Fibroblast of skin of scalp (primary cell): ENCODE data around the gene PDGFA.

ENCODE experiments used
- DNase-seq: peaks from one replicate; pipeline ENCODE4 v3.0.0-alpha.2; 2013

Gene PDGFA

DNA sequence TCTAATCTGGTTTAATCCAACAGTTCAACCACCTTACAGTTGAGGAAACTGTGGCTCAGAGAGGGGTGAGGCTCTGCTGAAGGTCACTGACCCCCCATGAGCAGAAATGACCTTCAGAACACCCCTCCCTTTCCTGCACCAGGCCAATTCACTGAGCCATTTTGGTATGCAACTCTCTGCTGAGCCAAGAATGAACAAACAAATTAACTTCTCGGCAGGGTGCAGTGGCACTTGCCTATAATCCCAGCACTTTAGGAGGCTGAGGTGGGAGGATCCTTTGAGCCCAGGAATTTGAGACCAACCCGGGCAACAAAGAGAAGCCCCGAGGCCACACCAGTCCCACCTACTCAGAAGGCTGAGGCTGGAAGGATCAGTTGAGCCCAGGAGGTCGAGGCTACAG lies 29.8 kb downstream of the PDGFA start:
- no peak for DNase-seq

DNA sequence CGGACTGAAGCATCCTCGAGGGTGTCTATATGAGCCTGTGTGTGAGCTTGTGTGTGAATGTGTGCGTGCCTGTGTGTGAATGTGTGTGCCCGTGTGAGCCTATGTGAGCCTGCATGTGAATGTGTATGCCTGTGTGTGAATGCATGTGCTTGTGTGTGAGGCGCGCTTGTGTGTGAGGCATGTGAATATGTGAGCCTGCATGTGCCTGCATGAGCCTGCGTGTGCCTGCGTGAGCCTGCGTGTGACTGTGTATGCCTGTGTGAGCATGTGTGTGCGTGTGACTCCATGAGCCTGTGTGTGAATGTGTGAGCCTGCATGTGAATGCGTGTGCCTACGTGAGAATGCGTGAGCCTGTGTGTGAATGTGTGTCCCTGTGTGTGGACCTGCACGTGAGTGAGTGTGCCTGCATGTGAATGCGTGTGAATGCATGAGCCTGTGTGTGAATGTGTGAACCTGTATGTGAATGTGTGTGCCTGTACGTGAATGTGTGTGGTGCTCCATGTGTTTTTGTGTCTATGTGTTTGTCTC lies 33.4 kb downstream of the PDGFA start:
- DNase-seq: no peak

DNA sequence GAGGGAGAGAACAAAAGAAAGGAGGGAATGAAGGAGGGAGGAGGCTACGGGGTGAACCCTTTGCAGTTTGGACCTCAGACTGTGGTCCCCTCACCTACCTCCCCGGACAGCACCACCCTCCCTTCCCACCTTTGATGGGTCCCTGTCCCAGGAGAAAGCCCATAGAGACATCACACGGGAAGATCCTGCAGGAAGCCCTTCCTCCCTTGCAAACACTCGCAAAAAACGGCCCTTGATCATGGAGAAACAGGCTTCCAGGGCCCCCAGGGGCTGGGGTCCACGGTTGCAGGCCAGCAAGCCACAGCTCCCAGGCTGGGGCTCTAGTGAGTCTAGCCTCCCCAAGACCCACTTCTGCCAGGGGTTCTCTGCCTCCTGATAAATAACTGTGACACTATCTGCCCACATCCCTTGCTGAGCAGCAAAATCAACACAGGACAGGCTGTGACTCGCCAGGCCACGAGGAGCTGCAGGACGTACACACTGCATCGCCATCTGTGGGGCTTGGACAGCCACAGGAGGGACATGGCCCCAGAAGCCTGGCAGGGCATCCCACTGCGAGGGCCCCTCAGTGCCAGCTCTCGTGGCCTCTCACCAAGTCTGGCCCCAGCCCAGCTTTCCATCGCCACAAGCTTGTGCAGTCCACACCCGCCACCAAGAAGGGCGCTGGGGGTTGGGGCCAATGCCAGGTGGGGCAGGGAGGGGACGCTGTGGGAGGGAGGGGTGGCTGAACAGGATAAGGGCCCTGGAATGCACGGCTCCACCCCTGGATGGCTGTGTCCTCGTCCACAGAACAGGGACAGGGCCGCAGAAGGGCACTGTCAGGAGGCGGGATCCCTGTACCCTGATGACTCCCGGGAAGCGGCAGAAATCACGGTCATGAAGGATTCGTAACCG lies 34.2 kb downstream of the PDGFA start:
- DNase-seq: no peak

DNA sequence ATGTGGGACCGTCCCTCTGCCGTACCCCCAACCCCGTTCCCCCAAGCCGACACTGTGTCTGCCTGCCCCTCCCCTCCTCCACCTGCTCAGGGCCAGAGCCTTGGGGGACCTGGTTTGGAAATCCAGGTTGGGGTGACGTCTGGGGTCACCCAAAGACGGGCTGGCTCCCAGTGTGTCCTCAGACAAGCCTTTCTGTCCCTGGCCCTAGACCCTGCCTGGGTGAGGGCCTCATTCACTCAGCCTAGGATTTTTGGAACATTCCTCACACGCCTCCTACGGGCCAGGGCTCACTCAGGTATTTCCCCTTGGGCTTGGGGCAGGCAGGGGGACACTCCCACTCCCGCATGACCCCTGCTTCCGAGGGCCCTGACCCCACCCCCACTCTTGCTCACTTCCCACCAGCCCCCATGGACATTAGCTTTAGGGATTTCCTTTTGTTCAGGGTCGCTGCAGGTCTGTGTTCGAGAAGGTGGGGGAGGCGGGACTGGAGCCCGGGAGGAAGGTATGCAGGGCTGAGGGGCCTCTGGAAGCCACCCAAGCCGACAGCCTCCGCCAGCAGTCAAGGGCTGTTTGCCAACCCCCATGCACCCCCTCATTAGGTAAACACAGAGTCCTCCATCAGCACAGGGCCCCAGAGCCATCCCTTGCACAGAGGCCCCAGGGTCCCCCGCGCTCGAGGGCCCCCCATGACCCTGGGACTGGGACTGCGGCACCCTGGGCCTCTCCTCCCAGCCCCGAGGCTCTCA lies 35.1 kb downstream of the PDGFA start:
- DNase-seq: no peak

DNA sequence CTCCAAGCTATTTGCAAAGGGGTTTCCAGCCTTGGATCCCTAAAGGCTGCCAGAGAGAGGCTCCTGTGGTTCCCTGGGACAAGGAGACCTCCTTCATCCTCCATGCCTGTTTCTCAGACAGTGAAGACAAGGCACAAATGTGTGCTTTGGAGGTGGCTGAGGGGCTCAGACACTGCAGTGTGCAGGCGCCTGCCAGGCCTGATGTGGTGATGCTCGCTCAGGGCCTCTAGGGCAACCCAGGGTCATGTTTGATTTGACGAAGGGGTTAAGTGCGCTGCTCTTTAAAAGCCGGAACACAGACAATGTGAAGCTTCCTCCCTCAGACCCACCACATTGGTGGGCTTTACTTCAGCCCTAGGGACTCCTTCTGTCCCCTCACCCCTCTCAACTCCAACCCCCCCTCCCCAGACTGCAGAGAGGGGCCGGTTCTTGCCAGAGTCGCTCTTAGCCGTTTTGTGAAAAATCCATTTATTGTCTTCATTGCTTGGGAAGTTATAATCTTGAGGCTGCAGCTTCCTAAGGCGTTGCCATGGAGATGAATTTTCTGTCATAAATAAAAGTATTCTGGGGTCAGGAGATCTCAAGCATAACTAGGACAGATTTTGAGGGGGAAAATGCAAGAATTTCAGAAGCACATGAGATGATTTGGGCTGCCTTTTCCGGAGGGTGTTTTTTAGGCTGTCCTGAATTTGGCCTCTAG lies 35.8 kb downstream of the PDGFA start:
- DNase-seq: no peak

DNA sequence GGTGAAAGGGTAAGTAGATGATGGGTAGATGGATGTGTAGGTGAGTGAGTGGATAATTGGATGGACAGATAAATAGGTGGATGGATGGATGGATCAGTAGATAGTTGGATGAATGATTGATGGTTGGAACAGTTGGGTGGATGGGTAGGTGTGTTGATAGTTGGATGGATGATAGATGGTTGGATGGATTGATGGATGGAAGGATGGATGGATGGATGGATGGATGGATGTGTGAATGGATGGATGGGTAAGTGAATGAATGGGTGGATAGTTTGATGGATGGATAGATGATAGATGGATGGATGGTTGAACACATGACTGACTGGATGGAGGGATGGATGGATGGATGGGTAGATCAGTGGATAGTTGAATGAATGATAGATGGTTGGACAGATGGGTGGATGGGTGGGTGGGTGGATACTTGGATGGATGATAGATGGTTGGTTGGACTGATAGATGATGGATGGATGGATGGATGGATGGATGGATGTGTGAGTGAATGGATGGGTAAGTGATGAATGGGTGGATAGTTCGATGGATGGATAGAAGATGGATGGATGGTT lies 37.0 kb downstream of the PDGFA start:
- DNase-seq: no peak

DNA sequence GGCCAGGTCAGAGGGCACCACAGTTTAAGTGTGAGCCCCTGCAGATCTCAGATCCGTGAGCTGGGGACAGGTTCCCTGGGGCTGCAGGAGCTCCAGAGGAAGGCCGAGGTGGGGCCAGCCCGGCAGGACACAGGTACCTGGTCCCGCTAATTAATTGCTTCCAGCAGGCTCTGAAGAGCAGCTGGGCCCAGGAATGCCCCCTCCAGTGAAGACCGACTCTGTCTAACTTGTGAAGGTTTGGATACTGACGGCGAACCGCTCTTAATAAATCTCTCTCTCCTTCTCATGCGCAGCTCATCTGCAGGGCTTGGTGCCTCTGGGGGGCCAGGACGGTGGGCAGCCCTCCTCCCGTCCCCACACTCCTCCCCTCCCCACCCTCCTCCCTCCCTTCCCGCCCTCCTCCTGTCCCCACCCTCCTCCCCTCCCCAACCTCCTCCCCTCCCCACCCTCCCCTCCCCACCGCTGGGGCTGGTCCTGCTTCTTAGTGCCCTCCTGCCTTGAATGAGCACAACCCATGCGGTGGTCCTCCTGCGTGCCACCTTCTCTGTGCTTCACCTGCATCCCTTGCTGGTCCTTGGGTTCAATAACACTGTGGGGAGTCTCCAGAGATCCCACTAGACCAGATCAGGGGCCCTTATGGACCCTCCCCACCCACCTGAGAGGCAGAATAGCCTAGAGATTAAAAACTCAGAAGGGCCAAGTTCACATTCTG lies 38.3 kb downstream of the PDGFA start:
- DNase-seq: no peak

DNA sequence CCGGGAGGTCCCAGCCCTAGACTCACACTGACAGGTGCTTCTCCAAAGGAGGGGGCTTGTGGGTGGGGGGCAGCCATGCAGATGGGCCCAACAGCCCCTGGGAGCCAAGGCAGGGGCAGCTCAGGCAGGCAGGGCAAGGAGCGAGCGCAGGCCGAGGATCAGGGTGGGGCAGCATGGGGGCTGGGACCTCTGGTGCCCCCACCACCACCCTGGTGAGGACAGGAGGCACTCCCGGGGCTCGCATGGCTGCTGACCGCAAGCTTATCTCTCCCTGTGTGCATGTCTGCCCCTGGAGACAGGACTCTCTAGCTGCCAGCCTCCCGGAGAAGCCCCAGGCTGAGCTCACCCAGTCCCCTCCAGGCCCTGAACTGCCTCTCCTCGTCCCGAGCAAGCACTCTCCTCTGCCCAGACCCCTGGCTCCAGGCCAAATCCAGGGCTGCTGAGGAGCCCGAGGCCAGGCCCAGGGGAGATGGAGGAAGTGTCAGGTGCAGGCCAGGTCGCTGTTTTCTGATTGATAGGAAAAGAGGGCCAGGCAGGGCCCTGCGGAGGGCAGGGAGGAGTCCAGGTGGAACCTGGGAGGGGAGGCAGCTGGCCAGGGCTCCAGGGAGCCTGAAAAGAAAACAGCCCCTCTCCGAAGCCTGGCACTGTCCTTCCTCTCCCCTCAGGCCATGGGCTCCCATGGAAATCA lies 39.0 kb downstream of the PDGFA start:
- DNase-seq: no peak

DNA sequence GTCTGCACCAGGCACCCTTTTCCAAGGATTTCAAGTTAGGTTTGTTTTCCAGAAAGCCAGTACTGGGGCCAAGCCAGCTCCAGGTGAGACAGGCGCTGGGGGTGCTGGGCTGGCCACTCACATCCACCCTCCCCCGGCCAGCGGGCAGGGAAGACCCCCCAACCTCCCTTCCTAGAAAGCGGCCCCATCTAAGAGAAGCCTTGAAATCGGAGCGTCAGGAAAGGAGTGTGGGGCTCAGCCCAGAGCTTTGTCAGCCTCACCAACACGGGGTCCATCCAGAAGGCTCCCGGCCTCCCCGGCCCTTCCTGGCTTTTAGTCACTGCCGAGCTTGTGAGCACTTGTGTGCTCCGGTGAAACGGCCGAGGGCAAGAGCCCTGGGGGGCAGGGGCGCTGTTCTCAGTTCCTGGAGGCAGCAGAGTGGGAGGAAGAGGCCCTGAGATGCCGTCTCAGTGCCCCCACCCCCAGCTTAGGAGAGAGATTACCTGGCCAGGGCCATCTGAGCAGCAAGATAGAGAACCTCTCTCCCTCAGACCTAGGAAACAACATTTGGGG lies 39.6 kb downstream of the PDGFA start:
- DNase-seq: no peak

DNA sequence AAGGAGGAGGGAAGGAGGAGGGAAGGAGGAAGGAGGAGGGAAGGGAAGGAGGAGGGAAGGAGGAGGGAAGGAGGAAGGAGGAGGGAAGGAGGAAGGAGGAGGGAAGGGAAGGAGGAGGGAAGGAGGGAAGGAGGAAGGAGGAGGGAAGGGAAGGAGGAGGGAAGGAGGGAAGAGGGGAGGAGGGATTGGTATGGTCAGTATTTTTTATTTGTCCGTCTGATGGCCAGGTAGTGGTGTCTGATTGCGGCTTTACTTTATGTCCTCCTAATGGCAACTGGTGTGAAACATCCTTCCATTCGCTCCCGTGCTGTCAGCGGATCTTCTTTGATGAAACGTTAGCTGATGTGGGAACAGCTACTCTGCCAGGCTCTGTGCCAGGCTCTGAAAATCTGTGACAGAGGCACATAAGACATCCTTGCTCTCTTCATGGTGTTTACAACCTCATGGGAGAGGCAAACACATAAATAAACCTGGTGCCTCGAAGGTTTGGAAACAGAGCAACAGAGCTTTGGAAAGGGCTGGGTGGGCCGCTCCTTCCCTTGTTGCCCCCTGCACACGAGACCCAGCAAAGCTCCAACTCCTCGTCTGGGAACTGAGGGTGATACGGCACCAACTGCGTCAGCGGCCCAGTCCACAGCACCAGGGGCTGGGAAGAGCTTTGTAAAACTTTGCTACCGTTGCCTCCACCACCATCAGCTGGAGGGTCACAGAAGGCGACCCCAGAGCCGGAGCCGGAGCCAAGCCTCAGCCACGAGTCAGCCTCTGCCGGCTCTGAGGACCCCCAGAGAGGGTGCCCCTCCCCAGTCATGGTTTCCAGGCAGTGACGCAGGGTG lies 40.3 kb downstream of the PDGFA start:
- no peak for DNase-seq

DNA sequence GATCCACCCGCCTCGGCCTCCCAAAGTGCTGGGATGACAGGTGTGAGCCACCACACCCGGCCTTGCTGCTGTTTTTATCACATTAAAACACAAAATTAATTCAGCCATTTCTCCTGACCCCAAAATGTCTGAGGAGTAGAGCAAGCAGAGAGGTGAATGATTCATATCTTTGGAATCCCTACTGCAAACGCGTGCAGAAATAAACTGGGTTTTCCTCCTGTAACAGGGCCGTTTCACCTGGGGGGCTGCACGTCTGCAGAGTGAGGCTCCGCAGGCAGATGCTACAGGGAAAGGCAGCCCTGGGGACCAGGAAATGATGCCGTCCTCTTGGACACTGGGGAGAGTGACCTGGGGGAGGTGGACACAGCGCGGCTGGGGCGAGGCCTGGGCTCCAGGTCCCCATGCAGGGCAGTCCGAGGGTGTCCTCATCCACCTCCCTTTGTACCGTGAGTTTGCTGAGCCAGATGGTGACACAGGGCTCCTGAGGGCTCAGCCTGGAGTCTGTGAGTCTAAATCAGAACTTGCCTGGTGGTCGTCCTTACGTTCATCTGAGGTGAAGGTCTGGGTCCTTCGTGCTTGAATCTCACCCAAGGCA lies 41.9 kb downstream of the PDGFA start:
- DNase-seq: no peak

DNA sequence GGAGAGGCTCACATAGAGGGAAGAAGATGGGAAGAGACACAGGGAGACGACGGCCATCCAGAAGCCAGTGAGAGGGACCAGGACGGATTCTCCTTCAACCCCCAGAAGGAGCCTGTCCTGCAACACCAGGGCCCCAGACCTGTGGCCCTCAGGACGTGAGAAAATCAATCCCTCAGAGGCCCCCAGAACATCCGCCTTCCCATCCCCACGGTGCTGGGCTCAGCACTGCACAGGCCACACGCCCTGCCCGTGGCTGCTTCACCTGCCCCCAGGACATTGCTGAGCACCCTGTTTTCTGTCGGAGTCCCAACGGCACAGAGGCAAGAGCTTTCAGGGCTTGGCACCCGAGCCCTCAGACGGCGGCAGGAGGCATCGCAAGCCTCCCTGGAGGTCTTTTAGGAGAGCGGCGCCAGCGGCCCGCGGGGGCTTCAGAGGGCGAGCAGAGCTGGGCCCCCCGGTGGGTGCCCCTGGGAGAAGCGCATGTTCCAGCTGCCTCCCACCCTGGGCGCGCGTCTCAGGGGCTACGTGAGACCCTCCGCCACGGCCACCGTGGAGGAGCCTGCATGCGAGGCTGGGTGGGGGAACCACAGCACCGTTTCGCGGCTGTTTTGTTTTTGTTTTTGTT lies 42.8 kb downstream of the PDGFA start:
- DNase-seq: no peak

DNA sequence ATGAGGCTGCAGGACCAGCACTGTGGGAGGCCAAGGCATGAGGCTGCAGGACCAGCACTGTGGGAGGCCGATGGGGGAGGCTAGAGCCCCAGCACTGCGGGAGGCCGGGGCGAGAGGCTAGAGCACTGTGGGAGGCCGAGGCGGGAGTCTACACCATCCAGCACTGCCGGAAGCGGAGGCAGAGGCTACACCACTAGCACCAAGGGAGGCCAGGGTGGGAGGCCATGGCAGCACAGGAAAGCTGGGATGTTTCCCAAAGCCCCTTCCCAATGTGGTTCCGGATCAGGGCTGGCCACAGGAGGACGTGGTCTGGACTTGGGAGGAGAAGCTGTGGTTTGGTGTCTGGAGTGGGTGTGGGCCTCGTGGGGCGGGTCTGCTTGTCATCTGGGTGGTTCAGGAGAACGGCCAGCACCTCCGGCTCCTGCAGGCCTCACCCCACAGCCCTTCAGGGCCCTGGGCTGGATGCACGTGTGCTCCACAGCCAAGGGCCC lies 43.6 kb downstream of the PDGFA start:
- DNase-seq: no peak

DNA sequence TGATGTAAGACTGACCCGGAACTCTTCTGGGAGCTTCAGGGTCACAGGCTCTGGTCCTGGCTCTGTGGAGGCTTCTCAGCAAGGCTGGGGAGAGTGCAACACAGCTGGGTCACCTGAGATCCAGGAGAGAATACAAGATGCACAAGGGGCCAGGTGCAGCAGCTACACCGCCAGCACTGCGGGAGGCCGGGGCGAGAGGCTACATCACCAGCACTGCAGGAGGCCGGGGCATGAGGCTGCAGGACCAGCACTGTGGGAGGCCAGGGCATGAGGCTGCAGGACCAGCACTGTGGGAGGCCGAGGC lies 44.3 kb downstream of the PDGFA start:
- DNase-seq: no peak

DNA sequence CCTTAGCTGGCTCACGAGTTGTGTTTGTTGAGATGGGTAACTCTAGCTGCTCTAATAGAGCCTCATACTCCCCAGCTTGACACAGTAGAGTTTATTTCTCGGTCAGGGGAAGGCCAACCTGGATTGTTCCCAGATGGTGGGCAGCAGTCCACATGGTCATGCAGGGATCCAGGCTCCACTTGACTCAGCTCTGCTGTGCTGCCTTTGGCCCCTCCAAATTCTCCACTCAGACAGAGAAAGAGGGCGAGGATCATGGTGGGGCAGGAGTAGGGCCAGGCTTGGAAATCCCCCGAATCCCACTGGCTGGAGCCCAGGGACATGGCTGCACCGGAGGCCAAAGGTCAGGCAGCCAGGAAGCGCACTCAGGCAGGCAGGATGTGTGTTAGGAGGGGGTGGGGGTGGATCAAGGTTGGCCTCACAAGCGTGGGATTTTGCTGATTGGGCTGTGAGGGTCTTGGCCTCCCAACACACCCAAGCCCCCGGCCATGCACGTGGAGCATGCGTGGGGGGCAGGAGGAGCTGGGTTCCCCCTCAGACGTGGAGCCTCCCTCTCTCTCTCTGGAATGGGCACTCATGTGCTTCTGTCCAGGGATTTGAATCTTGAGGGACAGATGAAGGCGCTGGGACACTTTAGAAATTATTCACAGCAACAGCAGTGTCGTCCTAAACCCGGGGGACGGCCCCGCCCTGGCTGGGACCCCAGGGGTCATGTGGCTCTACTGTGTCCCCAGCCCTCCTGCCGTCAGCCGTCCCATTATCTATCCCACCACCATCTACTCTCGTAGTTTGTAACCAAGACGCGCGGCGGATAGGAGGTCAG lies 44.8 kb downstream of the PDGFA start:
- no peak for DNase-seq

DNA sequence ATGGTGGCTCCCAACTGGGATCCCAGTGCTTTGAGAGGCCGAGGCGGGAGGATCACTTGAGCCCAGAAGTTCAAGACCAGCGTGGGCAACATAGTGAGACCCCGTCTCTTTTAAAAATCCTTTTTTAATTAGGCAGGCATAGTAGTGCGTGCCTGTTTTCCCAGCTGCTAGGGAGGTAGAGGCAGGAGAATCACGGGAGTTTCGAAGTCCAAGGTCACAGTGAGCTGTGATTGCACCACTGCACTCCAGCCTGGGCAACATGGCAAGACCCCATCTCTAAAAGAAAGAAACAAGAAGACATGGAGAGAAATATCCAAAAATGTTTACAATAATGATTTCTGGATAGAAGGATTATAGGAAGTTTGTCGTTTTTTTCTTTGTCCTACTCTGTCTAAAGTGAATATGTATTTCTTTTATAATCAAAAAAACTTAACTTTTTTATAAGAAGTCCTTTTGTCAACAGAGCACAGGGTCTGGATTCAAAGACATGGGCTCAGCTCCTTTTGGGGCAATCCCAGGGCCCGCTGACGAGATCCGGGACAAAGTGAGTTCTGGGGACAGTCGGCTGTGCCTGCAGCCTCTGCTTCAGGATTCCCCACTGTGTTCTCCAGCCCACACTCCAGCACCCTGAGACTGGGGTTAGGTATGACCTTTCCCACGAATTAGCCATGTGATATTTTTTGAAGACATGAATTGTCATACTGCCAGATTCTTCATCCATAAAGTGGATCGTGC lies 45.6 kb downstream of the PDGFA start:
- no peak for DNase-seq

DNA sequence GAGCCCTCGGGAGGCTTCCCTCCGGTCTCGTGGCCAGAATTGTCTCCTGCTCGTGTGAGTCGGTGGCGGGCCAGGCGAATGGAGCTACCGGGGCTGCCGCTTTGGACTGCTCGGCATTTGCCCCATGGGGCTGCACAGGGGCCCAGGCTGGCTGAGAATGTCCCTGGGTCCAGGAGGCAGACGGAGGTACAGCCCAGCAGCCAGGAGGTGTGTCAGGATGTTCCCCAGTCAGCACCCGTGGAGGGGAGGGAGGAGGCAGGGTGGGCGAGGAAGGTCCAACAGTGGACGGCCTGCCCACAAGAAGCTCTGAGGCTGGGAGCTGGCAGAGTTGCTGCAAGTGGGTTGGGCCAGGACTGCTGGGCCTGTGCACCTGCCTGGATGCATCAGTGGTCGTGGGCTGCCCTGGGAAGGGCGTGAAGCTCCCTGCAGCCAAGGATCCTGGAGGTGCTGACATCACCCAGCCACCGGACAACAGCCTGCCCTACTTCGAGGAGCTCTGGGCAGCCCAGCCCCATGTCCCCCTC lies 46.4 kb downstream of the PDGFA start:
- no peak for DNase-seq

DNA sequence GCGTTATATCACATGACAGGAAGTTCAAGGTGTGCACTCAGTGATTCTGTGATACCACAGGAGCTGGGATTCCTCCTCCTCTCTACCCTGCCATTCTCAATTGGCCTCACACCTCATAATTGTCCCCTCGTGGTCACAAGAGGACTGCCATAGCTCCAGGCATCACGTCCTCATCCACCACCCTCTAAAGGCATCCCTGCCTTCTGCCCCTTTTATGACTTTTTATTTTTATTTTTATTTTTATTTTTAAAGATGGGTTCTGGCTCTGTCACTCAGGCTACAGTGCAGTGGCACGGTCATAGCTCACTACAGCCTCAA lies 47.0 kb downstream of the PDGFA start:
- DNase-seq: no peak
